ENCODE measurements around the gene PNMA8C. TPM values are rescaled to one million over a fixed set of nuclear protein-coding genes. Genes with fewer than 3 reads are reported as not detected.

Gene PNMA8C
- total RNA-seq, 6 donors from 2014 or later: under 0.01 to 0.27 TPM; not detected in 4

- Histone ChIP-seq H3K4me1 (peaks cover 6 to 17% (median 13%) of the 10 kb centered on the region in 4 donors), H3K27ac (peak overlapping the region in 2 of 4 donors; percentile 12 to 18), H3K4me3 (no peak overlapping the region), H3K27me3 (no peaks in the 10 kb centered on the region), H3K36me3 (peaks cover 11 to 61% (median 54%) of the 10 kb centered on the region in 4 donors), H3K9me3 (no peaks in the 10 kb centered on the region)
- whole genome bisulfite sequencing, 2 donors: 97 to 99% methylated on average over 12 to 16 of the region's 16 CpGs
- TF ChIP-seq CTCF (IDR thresholded peaks at IDR 0.05): no peak
- no peak for TF ChIP-seq POLR2A (IDR thresholded peaks at IDR 0.05)
- TF ChIP-seq EP300 (IDR thresholded peaks at IDR 0.05): no peak
- TF ChIP-seq POLR2AphosphoS5 (IDR thresholded peaks at IDR 0.05): no peak
- ATAC-seq (ENCODE audit: low FRiP score in 2 of 2) (peak in 1 of 2 donors; percentile 15), DNase-seq (no peak)
These were observed 38.4 kb downstream of the PNMA8C start for GRCh38 chr19:46390121-46390858.

DNA sequence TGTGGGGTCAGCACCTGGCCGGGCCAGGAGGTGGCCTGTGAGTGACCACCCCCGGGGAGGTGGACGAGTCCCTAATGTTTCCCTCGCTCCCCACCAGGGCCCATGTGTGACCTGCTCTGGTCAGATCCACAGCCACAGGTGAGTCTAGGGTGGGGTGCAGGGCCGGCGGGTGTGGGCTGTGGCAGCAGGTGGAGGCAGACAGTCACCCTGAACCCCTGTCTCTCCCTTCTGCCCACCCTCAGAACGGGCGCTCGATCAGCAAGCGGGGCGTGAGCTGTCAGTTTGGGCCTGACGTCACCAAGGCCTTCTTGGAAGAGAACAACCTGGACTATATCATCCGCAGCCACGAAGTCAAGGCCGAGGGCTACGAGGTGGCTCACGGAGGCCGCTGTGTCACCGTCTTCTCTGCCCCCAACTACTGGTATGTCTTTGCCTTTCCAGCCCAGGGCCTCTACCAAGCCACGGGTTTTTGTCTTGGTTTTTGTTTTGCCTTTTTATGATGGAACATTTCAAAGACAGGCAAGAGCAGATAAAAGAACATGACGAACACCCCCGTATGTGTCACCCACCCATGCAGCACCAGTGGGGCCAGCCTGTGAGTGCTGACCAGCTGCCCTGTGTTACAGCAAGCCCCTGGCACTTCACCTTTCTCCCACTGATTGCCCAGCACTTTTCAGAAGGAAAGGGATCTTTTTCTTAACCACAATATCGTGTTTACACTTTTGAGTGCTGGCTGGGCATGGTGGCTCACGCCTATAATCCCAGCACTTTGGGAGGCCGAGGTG lies 40.2 kb downstream of the PNMA8C start:
- Histone ChIP-seq H3K4me1 (peaks cover 6 to 16% (median 12%) of the 10 kb centered on the region in 4 donors), H3K27me3 (no peaks in the 10 kb centered on the region), H3K27ac (no peak overlapping the region), H3K36me3 (peaks cover 15 to 78% (median 69%) of the 10 kb centered on the region in 4 donors), H3K9me3 (no peaks in the 10 kb centered on the region), H3K4me3 (no peak overlapping the region)
- WGBS, 2 donors: 88 to 94% methylated on average over 18 to 25 of the region's 25 CpGs
- DNase-seq (no peak), ATAC-seq (ENCODE audit: low FRiP score in 2 of 2) (no peak)
- TF ChIP-seq POLR2AphosphoS5 (IDR thresholded peaks at IDR 0.05) (no peak), EP300 (IDR thresholded peaks at IDR 0.05) (no peak), CTCF (IDR thresholded peaks at IDR 0.05) (no peak), POLR2A (IDR thresholded peaks at IDR 0.05) (no peak)

- H3K4me3 ChIP-seq: no peak overlapping the region
- peaks cover 17 to 86% (median 75%) of the 10 kb centered on the region in 4 donors for H3K36me3 ChIP-seq
- H3K27ac ChIP-seq: no peak overlapping the region
- ATAC-seq (ENCODE audit: low FRiP score in 2 of 2) (no peak), DNase-seq (no peak)
- WGBS, 2 donors: 80 to 95% methylated on average over 4 to 10 of the region's 10 CpGs
- no peak for TF ChIP-seq POLR2A (IDR thresholded peaks at IDR 0.05)
- no peak for TF ChIP-seq POLR2AphosphoS5 (IDR thresholded peaks at IDR 0.05)
- TF ChIP-seq CTCF (IDR thresholded peaks at IDR 0.05): no peak
- no peak for TF ChIP-seq EP300 (IDR thresholded peaks at IDR 0.05)
- H3K4me1 ChIP-seq: peaks cover 6 to 16% (median 7%) of the 10 kb centered on the region in 4 donors
- no peaks in the 10 kb centered on the region for H3K27me3 ChIP-seq
- H3K9me3 ChIP-seq: no peaks in the 10 kb centered on the region
These were observed 41.0 kb downstream of the PNMA8C start for GRCh38 chr19:46387713-46388130.

DNA sequence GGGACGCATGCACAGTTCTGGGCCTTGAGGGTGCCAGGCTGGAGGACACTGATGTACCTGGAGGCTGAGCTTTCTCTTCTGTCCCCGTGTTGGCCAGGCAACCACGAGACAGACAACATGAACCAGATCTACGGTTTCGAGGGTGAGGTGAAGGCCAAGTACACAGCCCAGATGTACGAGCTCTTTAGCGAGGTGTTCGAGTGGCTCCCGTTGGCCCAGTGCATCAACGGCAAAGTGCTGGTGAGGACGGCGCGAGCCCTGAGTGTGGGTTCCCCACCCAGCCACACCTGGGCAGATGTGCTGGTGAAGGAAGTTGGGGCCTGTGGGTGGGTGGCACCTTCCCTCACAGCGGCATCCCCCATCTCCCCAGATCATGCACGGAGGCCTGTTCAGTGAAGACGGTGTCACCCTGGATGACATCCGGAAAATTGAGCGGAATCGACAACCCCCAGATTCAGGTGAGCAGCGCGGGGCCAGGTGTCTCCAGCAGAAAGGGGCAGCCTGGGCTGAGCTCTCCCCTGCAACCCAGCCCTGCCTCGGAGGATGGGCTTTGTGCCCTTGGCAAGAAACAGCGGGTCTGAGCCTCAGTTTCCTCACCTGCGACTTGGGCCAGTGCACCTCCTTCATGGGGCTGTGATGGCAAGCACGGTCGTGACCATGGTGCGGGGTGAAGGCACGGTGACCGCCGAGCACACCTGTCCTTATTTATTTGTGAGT lies 41.6 kb downstream of the PNMA8C start:
- no peaks in the 10 kb centered on the region for H3K27me3 ChIP-seq
- ATAC-seq (ENCODE audit: low FRiP score in 2 of 2) (no peak), DNase-seq (no peak)
- 95 to 97% methylated on average over 25 to 30 of the region's 30 CpGs for WGBS, 2 donors
- H3K4me1 ChIP-seq: peaks cover under 1 to 10% (median 3%) of the 10 kb centered on the region in 4 donors
- no peak overlapping the region for H3K27ac ChIP-seq
- TF ChIP-seq POLR2AphosphoS5 (IDR thresholded peaks at IDR 0.05) (no peak), EP300 (IDR thresholded peaks at IDR 0.05) (no peak), CTCF (IDR thresholded peaks at IDR 0.05) (no peak), POLR2A (IDR thresholded peaks at IDR 0.05) (no peak)
- H3K9me3 ChIP-seq: no peaks in the 10 kb centered on the region
- peaks cover 20 to 91% (median 78%) of the 10 kb centered on the region in 4 donors for H3K36me3 ChIP-seq
- no peak overlapping the region for H3K4me3 ChIP-seq
